ENCODE data around the gene RBP5.
A peak's percentile ranks its signal among the peaks of the same experiment; 100 is the strongest.

RBP5 gene

GRCh38 chr12:7137908-7138307 is 9.2 kb upstream of the RBP5 start:
- H3K9me3 ChIP-seq, result no peaks in the 10 kb centered on the region
- peaks cover 6% of the 10 kb centered on the region for H3K4me1 ChIP-seq
- TF ChIP-seq Cebpa-rat (IDR thresholded peaks at IDR 0.05), result no peak
- no peaks in the 10 kb centered on the region for H3K27me3 ChIP-seq
- H3K36me3 ChIP-seq, result peaks cover 95% of the 10 kb centered on the region
- H3K27ac ChIP-seq, result no peak overlapping the region
- no peak overlapping the region for H3K4me3 ChIP-seq
- no peak overlapping the region for H3K9ac ChIP-seq
- 0 out of 2 replicates have a peak, but pooled peaks cover 4% of the 10 kb centered on the region for H4K20me1 ChIP-seq
- H3K4me2 ChIP-seq, result no peak overlapping the region

- no peaks in the 10 kb centered on the region for H3K27me3 ChIP-seq
- TF ChIP-seq Cebpa-rat (IDR thresholded peaks at IDR 0.05), result no peak
- no peak overlapping the region for H3K27ac ChIP-seq
- peaks cover 19% of the 10 kb centered on the region for H3K4me1 ChIP-seq
- no peak overlapping the region for H3K4me3 ChIP-seq
- no peaks in the 10 kb centered on the region for H3K9me3 ChIP-seq
- no peak overlapping the region for H3K9ac ChIP-seq
- H3K4me2 ChIP-seq, result no peak overlapping the region
- H3K36me3 ChIP-seq, result peaks cover 85% of the 10 kb centered on the region
- H4K20me1 ChIP-seq, result peaks cover 12% of the 10 kb centered on the region; the same call in 1 of the 2 replicates
Observed at GRCh38 chr12:7136676-7137075, 8.0 kb upstream of the RBP5 start.

DNA sequence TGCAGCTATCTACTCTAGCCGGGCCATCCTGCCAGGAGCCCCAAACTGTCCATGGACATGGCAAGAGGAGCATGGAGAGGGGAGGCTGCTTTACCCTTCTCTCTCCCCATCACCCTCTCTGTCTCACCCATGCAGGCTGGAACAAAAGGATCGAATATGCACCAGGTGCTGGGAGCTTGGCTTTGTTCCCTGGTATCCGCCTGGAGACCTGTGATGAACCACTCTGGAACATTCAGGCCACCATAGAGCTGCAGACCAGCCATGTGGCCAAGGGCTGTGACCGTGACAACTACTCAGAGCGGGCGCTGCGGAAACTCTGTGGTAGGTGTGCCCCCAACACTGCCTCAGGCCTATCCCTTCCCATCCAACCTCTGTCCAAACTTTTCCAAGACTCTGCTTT is 7.4 kb upstream of the RBP5 start:
- H3K27me3 ChIP-seq, result no peaks in the 10 kb centered on the region
- no peaks in the 10 kb centered on the region for H3K9me3 ChIP-seq
- no peak overlapping the region for H3K9ac ChIP-seq
- H3K4me1 ChIP-seq, result peaks cover 25% of the 10 kb centered on the region
- H3K4me2 ChIP-seq, result no peak overlapping the region
- no peak overlapping the region for H3K4me3 ChIP-seq
- peaks cover 79% of the 10 kb centered on the region for H3K36me3 ChIP-seq
- H4K20me1 ChIP-seq, result peaks cover 12% of the 10 kb centered on the region; the same call in 1 of the 2 replicates
- no peak for TF ChIP-seq Cebpa-rat (IDR thresholded peaks at IDR 0.05)
- no peak overlapping the region for H3K27ac ChIP-seq

GRCh38 chr12:7134396-7135166 is 5.9 kb upstream of the RBP5 start:
- H3K27me3 ChIP-seq, result no peaks in the 10 kb centered on the region
- no peaks in the 10 kb centered on the region for H3K9me3 ChIP-seq
- no peak for TF ChIP-seq Cebpa-rat (IDR thresholded peaks at IDR 0.05)
- no peak overlapping the region for H3K27ac ChIP-seq
- H3K4me1 ChIP-seq, result peaks cover 31% of the 10 kb centered on the region
- H3K4me3 ChIP-seq, result no peak overlapping the region
- H3K4me2 ChIP-seq, result no peak overlapping the region
- H4K20me1 ChIP-seq, result peaks cover 12% of the 10 kb centered on the region; the same call in 1 of the 2 replicates
- no peak overlapping the region for H3K9ac ChIP-seq
- peaks cover 65% of the 10 kb centered on the region for H3K36me3 ChIP-seq

GRCh38 chr12:7131502-7131866 is 2.8 kb upstream of the RBP5 start:
- peaks cover 34% of the 10 kb centered on the region for H3K36me3 ChIP-seq
- TF ChIP-seq Cebpa-rat (IDR thresholded peaks at IDR 0.05), result no peak
- peak overlapping the region; percentile 74; the same call in 1 of the 2 replicates for H3K27ac ChIP-seq
- H4K20me1 ChIP-seq, result peaks cover 12% of the 10 kb centered on the region; the same call in 1 of the 2 replicates
- H3K4me2 ChIP-seq, result peak overlapping the region; percentile 97
- no peaks in the 10 kb centered on the region for H3K27me3 ChIP-seq
- peak overlapping the region; percentile 84 for H3K9ac ChIP-seq
- H3K4me3 ChIP-seq, result peak overlapping the region; percentile 88
- H3K4me1 ChIP-seq, result peaks cover 40% of the 10 kb centered on the region
- H3K9me3 ChIP-seq, result no peaks in the 10 kb centered on the region

GRCh38 chr12:7130701-7131501 is 2.2 kb upstream of the RBP5 start:
- peak overlapping the region; percentile 88 for H3K4me3 ChIP-seq
- H3K4me2 ChIP-seq, result peak overlapping the region; percentile 97
- H3K36me3 ChIP-seq, result peaks cover 29% of the 10 kb centered on the region
- peaks cover 40% of the 10 kb centered on the region for H3K4me1 ChIP-seq
- no peak for TF ChIP-seq Cebpa-rat (IDR thresholded peaks at IDR 0.05)
- no peaks in the 10 kb centered on the region for H3K27me3 ChIP-seq
- H4K20me1 ChIP-seq, result peaks cover 12% of the 10 kb centered on the region; the same call in 1 of the 2 replicates
- H3K27ac ChIP-seq, result peak overlapping the region; percentile 74
- peak overlapping the region; percentile 84 for H3K9ac ChIP-seq
- H3K9me3 ChIP-seq, result no peaks in the 10 kb centered on the region

DNA sequence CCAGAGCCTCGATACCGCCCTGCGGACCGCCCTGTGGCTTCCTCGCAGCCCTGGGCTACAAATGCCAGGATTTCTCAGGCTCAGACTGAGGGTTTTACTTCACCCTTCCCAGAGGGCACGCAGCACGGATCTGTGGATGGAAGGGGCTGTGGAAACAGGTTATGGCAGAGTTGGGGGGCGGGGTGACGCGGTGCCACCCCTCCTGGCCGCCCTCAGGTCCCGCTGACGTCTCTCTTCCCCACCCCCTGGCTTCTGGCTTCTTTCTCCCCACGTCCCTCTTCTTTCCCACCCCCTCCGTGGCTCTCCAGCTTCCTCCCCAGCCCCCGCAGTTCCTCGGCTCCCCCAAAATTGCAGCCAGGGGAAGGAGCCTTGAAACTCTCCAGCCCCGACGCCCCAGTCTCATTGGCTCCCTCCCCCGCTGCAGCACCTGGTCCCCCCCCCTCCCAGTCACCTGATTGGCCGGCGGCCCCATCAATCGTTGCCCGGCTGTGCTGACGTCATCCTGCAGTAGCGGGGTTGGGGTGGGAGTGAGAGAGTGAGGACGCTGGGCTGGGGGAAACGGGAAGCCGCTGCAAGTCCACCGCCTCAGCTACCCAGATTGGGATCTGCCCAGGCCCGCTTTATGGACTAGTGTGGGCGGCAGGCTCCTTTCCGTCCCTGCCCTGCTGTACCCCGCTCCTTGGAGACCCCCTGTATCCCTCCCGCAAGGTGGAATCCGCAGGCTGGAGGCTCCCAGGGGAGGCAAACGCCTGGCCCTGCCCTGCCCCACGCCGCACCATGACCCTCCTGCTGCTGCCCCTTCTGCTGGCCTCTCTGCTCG is 1.4 kb upstream of the RBP5 start, which contains the start of gene CLSTN3:
CLSTN3 (plus strand) TSS at position 500 of the 820 bp plus-strand sequence; CDS start at position 778, 278 bp downstream.
- Histone ChIP-seq H3K9me3 (no peaks in the 10 kb centered on the region), H3K9ac (peak within 1 kb of the TSS; percentile 84), H3K36me3 (peaks cover 20% of the 10 kb centered on the region), H3K4me2 (peak within 1 kb of the TSS; percentile 97), H4K20me1 (peaks cover 12% of the 10 kb centered on the region; the same call in 1 of the 2 replicates), H3K27ac (peak within 1 kb of the TSS; percentile 74), H3K4me1 (peaks cover 40% of the 10 kb centered on the region), H3K27me3 (no peaks in the 10 kb centered on the region), H3K4me3 (peak within 1 kb of the TSS; percentile 88)
- TF ChIP-seq Cebpa-rat (IDR thresholded peaks at IDR 0.05), result no peak

DNA sequence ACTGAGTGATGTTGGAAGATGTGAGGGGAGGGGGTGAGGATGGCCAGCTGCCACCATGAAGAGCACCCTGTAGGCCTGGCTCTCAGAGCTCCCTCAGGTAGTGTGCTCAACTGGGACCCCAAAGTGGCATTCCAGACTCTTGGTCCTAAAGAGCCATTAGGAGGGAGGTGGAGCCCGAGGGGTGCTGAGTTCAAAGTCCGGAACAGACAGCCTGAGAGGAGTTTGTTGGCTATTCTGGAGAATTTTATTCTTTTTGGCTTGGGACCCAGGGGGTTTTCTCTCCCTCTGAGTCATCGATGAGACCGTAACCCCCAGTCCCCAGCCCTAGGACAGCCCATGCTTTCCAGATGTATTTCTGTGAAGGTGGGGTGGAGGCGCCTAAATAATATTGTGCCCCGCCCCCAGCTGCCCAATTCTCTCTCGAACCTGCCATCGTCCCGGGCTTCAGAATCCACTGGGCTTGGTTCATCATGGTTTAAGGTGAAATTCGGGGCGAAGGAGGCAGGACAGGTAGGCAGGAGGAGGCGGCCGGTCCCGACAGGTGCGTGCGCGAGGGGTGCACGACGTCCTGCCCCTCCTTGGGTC is 690 bp upstream of the RBP5 start:
- H3K4me3 ChIP-seq, result peak overlapping the region; percentile 88
- H3K9ac ChIP-seq, result peak overlapping the region; percentile 84
- H3K27me3 ChIP-seq, result no peaks in the 10 kb centered on the region
- TF ChIP-seq Cebpa-rat (IDR thresholded peaks at IDR 0.05), result no peak
- peak overlapping the region; percentile 73 for H3K27ac ChIP-seq
- peaks cover 40% of the 10 kb centered on the region for H3K4me1 ChIP-seq
- H3K4me2 ChIP-seq, result peak overlapping the region; percentile 97
- H3K9me3 ChIP-seq, result no peaks in the 10 kb centered on the region
- H4K20me1 ChIP-seq, result peaks cover 12% of the 10 kb centered on the region; the same call in 1 of the 2 replicates
- peaks cover 13% of the 10 kb centered on the region for H3K36me3 ChIP-seq

Data from BLaER1 (cell line).